Measurements from ENCODE around the gene DDAH1.

Gene DDAH1

GRCh38 chr1:85332575-85332974 is 132.4 kb downstream of the DDAH1 start:
- DNase-seq (ENCODE audit: insufficient read length): no peak
- TF ChIP-seq POLR2AphosphoS5 (IDR thresholded peaks at IDR 0.05; ENCODE audit: low read depth, low read length) (no peak), TAF1 (IDR thresholded peaks at IDR 0.05; ENCODE audit: borderline replicate concordance, low read depth, low read length) (no peak), POLR2A (IDR thresholded peaks at IDR 0.05; ENCODE audit: low read depth, low read length) (no peak)
- no peak for FAIRE-seq

- FAIRE-seq (no peak), DNase-seq (ENCODE audit: insufficient read length) (no peak)
- no peak for TF ChIP-seq POLR2AphosphoS5 (IDR thresholded peaks at IDR 0.05; ENCODE audit: low read depth, low read length)
- TF ChIP-seq POLR2A (IDR thresholded peaks at IDR 0.05; ENCODE audit: low read depth, low read length): no peak
- TF ChIP-seq TAF1 (IDR thresholded peaks at IDR 0.05; ENCODE audit: borderline replicate concordance, low read depth, low read length): no peak
Observed at GRCh38 chr1:85330711-85331290, 134.2 kb downstream of the DDAH1 start.

GRCh38 chr1:85330214-85330631 is 134.7 kb downstream of the DDAH1 start:
- no peak for TF ChIP-seq TAF1 (IDR thresholded peaks at IDR 0.05; ENCODE audit: borderline replicate concordance, low read depth, low read length)
- no peak for TF ChIP-seq POLR2A (IDR thresholded peaks at IDR 0.05; ENCODE audit: low read depth, low read length)
- no peak for TF ChIP-seq POLR2AphosphoS5 (IDR thresholded peaks at IDR 0.05; ENCODE audit: low read depth, low read length)
- FAIRE-seq (no peak), DNase-seq (ENCODE audit: insufficient read length) (no peak)

GRCh38 chr1:85328713-85329397 is 136.1 kb downstream of the DDAH1 start:
- no peak for FAIRE-seq
- DNase-seq (ENCODE audit: insufficient read length): no peak

GRCh38 chr1:85327759-85328158 is 137.2 kb downstream of the DDAH1 start:
- TF ChIP-seq POLR2AphosphoS5 (IDR thresholded peaks at IDR 0.05; ENCODE audit: low read depth, low read length): no peak
- TF ChIP-seq POLR2A (IDR thresholded peaks at IDR 0.05; ENCODE audit: low read depth, low read length): no peak
- no peak for TF ChIP-seq TAF1 (IDR thresholded peaks at IDR 0.05; ENCODE audit: borderline replicate concordance, low read depth, low read length)
- DNase-seq (ENCODE audit: insufficient read length): no peak
- FAIRE-seq: no peak

More at GRCh38 chr1:85328713-85329397, 136.1 kb downstream of the DDAH1 start:
- TF ChIP-seq POLR2AphosphoS5 (IDR thresholded peaks at IDR 0.05; ENCODE audit: low read depth, low read length): no peak
- TF ChIP-seq POLR2A (IDR thresholded peaks at IDR 0.05; ENCODE audit: low read depth, low read length): no peak
- TF ChIP-seq TAF1 (IDR thresholded peaks at IDR 0.05; ENCODE audit: borderline replicate concordance, low read depth, low read length): no peak

- FAIRE-seq (no peak), DNase-seq (ENCODE audit: insufficient read length) (no peak)
- TF ChIP-seq POLR2A (IDR thresholded peaks at IDR 0.05; ENCODE audit: low read depth, low read length): no peak
Observed at GRCh38 chr1:85326851-85327250, 138.1 kb downstream of the DDAH1 start.

- no peak for DNase-seq (ENCODE audit: insufficient read length)
- TF ChIP-seq POLR2AphosphoS5 (IDR thresholded peaks at IDR 0.05; ENCODE audit: low read depth, low read length): no peak
- no peak for TF ChIP-seq POLR2A (IDR thresholded peaks at IDR 0.05; ENCODE audit: low read depth, low read length)
- TF ChIP-seq TAF1 (IDR thresholded peaks at IDR 0.05; ENCODE audit: borderline replicate concordance, low read depth, low read length): no peak
- no peak for FAIRE-seq
Observed at GRCh38 chr1:85326336-85326735, 138.6 kb downstream of the DDAH1 start.

- DNase-seq (ENCODE audit: insufficient read length) (no peak), FAIRE-seq (no peak)
- TF ChIP-seq POLR2AphosphoS5 (IDR thresholded peaks at IDR 0.05; ENCODE audit: low read depth, low read length) (no peak), TAF1 (IDR thresholded peaks at IDR 0.05; ENCODE audit: borderline replicate concordance, low read depth, low read length) (no peak), POLR2A (IDR thresholded peaks at IDR 0.05; ENCODE audit: low read depth, low read length) (no peak)
Observed at GRCh38 chr1:85325920-85326319, 139.0 kb downstream of the DDAH1 start.

GRCh38 chr1:85323770-85324169 is 141.2 kb downstream of the DDAH1 start:
- FAIRE-seq: no peak

GRCh38 chr1:85322655-85323054 is 142.3 kb downstream of the DDAH1 start:
- no peak for TF ChIP-seq POLR2AphosphoS5 (IDR thresholded peaks at IDR 0.05; ENCODE audit: low read depth, low read length)
- no peak for TF ChIP-seq POLR2A (IDR thresholded peaks at IDR 0.05; ENCODE audit: low read depth, low read length)
- no peak for TF ChIP-seq TAF1 (IDR thresholded peaks at IDR 0.05; ENCODE audit: borderline replicate concordance, low read depth, low read length)
- DNase-seq (ENCODE audit: insufficient read length) (no peak), FAIRE-seq (no peak)

More at GRCh38 chr1:85323770-85324169, 141.2 kb downstream of the DDAH1 start:
- TF ChIP-seq POLR2AphosphoS5 (IDR thresholded peaks at IDR 0.05; ENCODE audit: low read depth, low read length) (no peak), POLR2A (IDR thresholded peaks at IDR 0.05; ENCODE audit: low read depth, low read length) (no peak), TAF1 (IDR thresholded peaks at IDR 0.05; ENCODE audit: borderline replicate concordance, low read depth, low read length) (no peak)
- no peak for DNase-seq (ENCODE audit: insufficient read length)

- DNase-seq (ENCODE audit: insufficient read length) (no peak), FAIRE-seq (peak; percentile 40)
- TF ChIP-seq POLR2AphosphoS5 (IDR thresholded peaks at IDR 0.05; ENCODE audit: low read depth, low read length) (no peak), POLR2A (IDR thresholded peaks at IDR 0.05; ENCODE audit: low read depth, low read length) (no peak), TAF1 (IDR thresholded peaks at IDR 0.05; ENCODE audit: borderline replicate concordance, low read depth, low read length) (no peak)
Observed at GRCh38 chr1:85321237-85321964, 143.6 kb downstream of the DDAH1 start.
